NB4 (cell line): ENCODE results near the gene HUS1.

Experiments
- CTCF ChIP-seq: IDR thresholded peaks from one replicate; pipeline ENCODE4 v1.5.1; 2012; ENCODE audit warnings: low read depth, low read length
- MAX ChIP-seq: IDR thresholded peaks from 2 replicates; pipeline ENCODE4 v1.6.1; 2011; ENCODE audit warnings: low read depth, low read length

GRCh38 chr7:47968847-47969774 lies 10.3 kb downstream of the HUS1 start:
- peak; percentile 91 for TF ChIP-seq CTCF
- TF ChIP-seq MAX = no peak
